Measurements from ENCODE around the gene R3HDM4. TPM values are rescaled to one million over a fixed set of nuclear protein-coding genes. Genes with fewer than 3 reads are reported as not detected.
"Not testable (repeated sequence)": the region's sequence is repeated elsewhere in the genome, so short reads cannot be mapped to it uniquely, and the experiment has no call there.

Gene R3HDM4
- polyA plus RNA-seq, 1 experiment, result 24.0 TPM

- no peak for DNase-seq (ENCODE audit: low read depth, low spot score)
- H3K27me3 ChIP-seq (ENCODE audit: control insufficient read depth, insufficient read depth, low read length), result no peaks in the 10 kb centered on the region
- POLR2A ChIA-PET, result no interaction called here
- no peak overlapping the region for H3K4me3 ChIP-seq (ENCODE audit: low read depth, low read length)
- H3K27ac ChIP-seq (ENCODE audit: low read depth, low read length), result no peak overlapping the region
- CTCF ChIA-PET, result no interaction called here
- TF ChIP-seq CTCF (IDR thresholded peaks at IDR 0.05; ENCODE audit: low read depth, low read length), result no peak
- H3K9me3 ChIP-seq (ENCODE audit: control insufficient read depth, insufficient read depth, low read length), result peaks cover 6% of the 10 kb centered on the region
Measured at GRCh38 chr19:958967-959855, 46.2 kb upstream of the R3HDM4 start.

GRCh38 chr19:957578-957977 lies 44.6 kb upstream of the R3HDM4 start:
- H3K9me3 ChIP-seq (ENCODE audit: control insufficient read depth, insufficient read depth, low read length), result not testable (repeated sequence)

GRCh38 chr19:956766-957440 lies 43.9 kb upstream of the R3HDM4 start:
- no peak for TF ChIP-seq CTCF (IDR thresholded peaks at IDR 0.05; ENCODE audit: low read depth, low read length)
- no peaks in the 10 kb centered on the region for H3K27me3 ChIP-seq (ENCODE audit: control insufficient read depth, insufficient read depth, low read length)
- DNase-seq (ENCODE audit: low read depth, low spot score), result no peak
- POLR2A ChIA-PET, result no interaction called here
- H3K4me3 ChIP-seq (ENCODE audit: low read depth, low read length), result no peak overlapping the region
- CTCF ChIA-PET, result no interaction called here
- H3K27ac ChIP-seq (ENCODE audit: low read depth, low read length), result peak overlapping the region; percentile 47
- H3K9me3 ChIP-seq (ENCODE audit: control insufficient read depth, insufficient read depth, low read length), result no peaks in the 10 kb centered on the region; the same call in 1 of the 2 replicates

More at GRCh38 chr19:957578-957977, 44.6 kb upstream of the R3HDM4 start:
- H3K27ac ChIP-seq (ENCODE audit: low read depth, low read length); H3K4me3 ChIP-seq (ENCODE audit: low read depth, low read length); DNase-seq (ENCODE audit: low read depth, low spot score); CTCF ChIA-PET; H3K27me3 ChIP-seq (ENCODE audit: control insufficient read depth, insufficient read depth, low read length): not testable (repeated sequence)
- POLR2A ChIA-PET, result interaction anchor here (0.7 kb wide), 1 partner anchor 9 kb away, joined by 3 read pairs; no protein-coding TSS in a partner anchor

GRCh38 chr19:955803-956765 lies 43.1 kb upstream of the R3HDM4 start:
- Histone ChIP-seq H3K4me3 (ENCODE audit: low read depth, low read length) (no peak overlapping the region), H3K27ac (ENCODE audit: low read depth, low read length) (no peak overlapping the region), H3K9me3 (ENCODE audit: control insufficient read depth, insufficient read depth, low read length) (no peaks in the 10 kb centered on the region; the same call in 1 of the 2 replicates), H3K27me3 (ENCODE audit: control insufficient read depth, insufficient read depth, low read length) (no peaks in the 10 kb centered on the region)
- no peak for TF ChIP-seq CTCF (IDR thresholded peaks at IDR 0.05; ENCODE audit: low read depth, low read length)
- POLR2A ChIA-PET, result no interaction called here
- CTCF ChIA-PET, result no interaction called here
- DNase-seq (ENCODE audit: low read depth, low spot score), result no peak
